Stimulated activated CD4-positive, alpha-beta T cell treated with anti-CD3 and anti-CD28 coated beads, Interleukin-15, amount 100 ng/mL, for 48 hours (primary cell): ENCODE data around the gene DET1.
"Not testable (repeated sequence)": the region's sequence is repeated elsewhere in the genome, so short reads cannot be mapped to it uniquely, and the experiment has no call there.

Source experiments
- DNase-seq, 2 donors: peaks; one replicate each; pipeline ENCODE4 v3.0.0-alpha.2; 2020; ENCODE audit warnings: low read depth in 2 of 2

DET1 gene

DNA sequence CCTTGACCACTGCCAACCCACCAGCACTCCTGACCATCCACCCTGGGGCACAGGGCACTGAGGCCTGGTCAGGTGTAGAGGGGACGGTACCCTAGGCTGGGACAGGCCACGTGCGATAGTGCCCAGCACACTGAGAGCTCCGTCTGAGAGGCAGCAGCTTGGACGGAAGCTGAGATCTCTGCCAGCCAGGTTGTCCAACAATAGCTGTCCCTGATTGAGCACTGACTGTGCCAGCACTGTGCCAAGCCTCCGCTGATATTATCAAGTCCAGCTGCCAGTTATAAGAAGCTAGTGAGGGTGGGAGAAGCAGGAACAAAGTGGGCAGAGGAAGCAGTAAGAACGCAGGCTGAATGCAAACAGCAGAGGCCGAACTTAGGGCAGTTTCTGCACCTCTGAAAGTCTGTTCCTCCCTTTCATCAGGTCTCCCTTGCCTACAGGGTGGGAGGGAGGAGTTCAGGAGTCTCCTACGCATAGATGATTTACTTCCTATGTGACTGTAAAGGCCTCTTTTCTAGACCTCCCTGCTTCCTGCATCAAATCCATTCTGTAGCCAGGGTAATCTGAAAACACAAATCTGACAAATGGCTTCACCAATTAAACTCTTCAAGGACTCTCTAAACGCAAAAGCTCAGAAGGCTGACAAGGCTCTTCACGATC is 49.2 kb downstream of the DET1 start:
- no peak for DNase-seq

DNA sequence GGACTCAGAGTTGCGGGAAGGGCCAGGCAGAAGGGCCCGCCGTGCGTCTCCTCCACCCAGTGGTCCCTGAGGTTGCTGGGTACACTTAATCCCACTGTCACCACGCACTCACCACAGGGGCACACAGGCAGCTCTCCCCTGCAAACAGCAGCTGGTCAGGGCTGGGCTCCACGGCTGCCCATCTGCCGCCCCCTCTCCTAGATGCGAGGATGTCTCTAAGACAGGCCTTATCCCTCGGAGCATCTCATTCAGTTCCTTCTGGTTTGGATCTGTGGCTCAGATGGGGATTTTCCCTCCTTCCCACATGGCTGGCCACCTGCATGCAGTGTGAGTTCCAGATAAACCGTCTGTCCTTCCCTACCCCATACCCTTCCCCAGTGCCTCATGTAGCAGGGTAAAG is 52.6 kb downstream of the DET1 start:
- no peak for DNase-seq

- no peak for DNase-seq
Measured at GRCh38 chr15:88491158-88491557, 55.3 kb downstream of the DET1 start.

DNA sequence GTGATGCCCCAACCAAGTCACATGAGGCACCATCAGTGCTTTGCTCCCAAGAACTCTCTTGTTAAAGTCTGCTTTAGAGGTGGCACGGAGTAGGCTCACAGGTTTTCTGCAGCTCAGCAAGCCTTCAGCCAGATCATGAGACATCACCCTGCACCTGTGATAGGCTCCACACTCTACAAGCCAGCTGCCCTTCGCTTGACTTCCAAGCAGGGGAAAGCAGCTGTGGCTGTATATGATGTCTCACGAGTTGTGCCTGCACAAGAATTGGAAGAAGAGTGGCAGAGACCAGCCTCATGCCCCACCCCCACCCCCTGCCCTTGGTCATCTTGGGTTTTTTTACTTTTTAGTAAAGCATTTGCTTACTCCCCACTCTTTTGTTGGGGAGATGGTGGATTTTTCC is 56.4 kb downstream of the DET1 start:
- no peak for DNase-seq

DNA sequence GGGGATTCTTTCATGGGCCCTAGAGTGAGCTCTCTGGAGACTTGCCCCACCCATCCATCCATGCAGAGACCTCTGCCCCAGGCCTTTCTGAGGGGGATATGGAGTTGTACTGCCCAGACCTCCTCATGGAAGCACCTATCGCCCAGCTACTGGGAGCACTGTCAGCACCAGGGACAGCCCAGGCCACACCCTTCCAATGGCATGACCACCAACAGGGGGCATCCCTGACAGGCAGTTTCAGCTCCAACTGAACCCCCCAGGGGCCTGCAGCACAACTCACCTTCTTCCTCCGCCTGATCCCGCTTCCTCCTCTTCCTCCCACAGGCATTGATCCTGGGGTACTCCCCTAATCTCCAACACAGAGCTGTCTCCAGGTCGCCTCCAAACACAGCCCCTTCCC is 57.2 kb downstream of the DET1 start:
- DNase-seq: no peak

- DNase-seq: no peak
Measured at GRCh38 chr15:88487796-88488523, 58.5 kb downstream of the DET1 start.

- DNase-seq: no peak
Measured at GRCh38 chr15:88487178-88487795, 59.2 kb downstream of the DET1 start.

DNA sequence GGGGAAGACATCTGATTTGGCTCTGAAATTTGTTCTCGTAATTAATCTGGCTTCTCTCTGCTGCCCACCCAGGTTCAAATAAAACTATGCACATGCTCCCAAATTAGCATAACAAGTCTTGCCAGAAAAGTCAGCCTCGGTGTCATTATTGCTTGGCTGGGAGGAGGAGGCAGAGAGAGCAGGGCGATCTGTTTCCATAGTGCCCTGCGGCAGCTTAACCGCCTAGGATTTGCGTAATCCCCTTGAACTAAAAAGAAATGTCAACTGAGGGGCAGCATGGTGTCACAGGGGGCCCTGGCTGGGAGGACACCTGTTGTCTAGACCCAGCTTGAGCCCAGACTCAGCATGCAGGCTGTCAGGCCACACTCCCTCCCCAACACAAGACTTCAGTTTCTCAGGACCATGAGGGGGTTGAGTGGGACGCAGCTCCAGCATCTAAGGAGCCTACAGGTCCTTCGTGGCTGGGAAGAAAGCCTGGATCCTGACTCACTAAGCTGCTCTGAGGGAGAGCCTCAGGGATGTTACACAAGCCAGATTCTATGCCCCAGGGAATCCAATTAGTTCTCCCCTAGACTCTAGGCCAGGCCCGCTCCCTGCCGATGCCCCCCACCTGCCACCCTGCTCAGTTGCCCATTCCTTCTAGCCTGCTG is 61.7 kb downstream of the DET1 start:
- DNase-seq: no peak

DNA sequence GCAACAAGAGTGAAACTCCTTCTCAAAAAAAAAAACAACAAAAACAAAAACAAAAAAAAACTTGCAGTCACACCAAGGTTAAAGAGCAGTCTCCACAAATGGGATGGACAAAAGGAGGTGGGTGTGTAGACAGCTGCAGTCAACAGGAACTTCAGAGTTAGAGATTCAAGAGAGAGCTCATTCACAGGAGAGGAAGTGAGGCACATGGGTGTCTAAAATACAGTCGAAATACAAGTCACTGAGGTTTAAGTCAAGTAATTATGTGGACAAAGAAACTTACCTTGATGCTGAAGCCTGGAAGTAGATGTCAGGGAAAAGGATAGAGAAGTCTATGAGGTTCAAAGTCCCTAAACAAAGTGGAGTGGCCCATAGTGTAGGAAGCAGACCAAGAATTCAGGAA is 64.2 kb downstream of the DET1 start:
- no peak for DNase-seq

DNA sequence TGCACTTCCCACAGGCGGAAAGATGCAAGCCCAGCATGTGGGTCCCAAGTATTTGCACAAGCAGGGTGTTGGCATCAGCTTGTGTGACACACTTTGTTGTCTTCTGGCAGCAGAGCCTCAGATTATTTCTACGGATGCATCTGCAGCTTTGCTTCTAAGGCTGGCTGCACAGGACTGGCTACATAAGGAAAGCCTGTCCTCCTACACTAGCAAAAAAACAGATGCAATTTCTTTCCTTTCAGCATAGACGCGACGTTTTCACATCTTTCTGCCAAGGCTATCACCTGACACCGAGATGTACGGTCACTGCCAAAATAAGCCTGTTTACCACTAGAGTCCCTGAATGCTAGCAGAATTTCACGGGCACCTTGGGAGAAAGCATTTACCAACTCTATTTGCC is 65.5 kb downstream of the DET1 start:
- DNase-seq: no peak

DNA sequence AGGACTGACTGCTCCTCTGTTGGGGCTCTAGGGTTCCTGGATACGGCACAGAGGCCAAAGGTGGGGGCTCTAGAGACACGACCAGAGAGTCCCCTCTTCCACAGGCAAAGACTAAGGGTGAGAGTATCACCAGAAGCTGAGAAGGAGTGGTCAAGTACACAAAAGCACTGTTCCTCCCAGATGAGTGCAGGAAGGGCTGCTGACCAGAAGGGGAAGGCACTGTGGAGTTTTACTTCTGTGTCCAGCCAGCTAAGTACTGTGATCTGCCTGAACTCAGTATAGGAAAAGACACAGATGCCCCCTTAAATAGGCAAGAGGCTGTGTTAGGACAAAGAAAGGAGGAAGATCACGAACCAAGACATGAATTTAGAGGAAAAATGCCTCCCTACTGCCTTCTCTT is 67.3 kb downstream of the DET1 start:
- no peak for DNase-seq

DNA sequence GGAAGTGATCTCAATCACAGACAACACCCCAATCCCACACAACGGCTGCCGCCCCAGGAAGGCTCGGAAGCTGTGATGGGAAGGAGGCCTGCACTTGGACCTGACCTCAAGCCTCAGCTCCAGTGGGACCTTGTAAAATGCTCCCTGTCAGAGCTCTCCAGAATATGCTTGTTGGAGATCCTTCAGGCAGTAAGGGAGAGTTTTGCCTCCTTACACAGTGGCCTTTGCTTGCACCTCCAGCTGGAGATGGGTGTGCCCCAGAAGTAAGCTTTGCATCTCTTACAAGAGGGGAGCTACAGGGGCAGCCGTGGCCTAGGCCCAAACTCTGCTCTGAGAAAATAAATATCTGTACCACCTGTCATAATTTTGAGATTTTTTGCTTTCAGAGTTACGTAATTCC is 68.6 kb downstream of the DET1 start:
- no peak for DNase-seq

DNA sequence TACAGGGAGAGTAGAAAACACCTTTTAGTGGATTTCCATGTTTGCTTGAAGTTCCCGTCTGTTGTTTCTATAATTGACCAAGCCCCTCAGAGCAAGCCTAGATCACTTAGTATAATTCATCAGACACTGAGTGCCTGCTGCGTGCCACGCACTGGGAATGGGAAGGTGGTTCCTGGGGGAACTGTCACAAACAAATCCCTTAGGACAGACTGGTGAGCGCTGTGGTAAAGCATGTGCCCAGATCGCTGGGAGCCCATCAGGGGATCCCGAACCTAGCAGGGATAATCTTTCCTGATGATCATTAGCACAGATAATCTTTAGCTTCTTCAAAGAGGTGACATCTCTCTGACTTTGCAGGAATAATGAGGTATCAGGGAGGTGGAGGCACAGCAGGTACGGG is 69.4 kb downstream of the DET1 start:
- DNase-seq: no peak

DNA sequence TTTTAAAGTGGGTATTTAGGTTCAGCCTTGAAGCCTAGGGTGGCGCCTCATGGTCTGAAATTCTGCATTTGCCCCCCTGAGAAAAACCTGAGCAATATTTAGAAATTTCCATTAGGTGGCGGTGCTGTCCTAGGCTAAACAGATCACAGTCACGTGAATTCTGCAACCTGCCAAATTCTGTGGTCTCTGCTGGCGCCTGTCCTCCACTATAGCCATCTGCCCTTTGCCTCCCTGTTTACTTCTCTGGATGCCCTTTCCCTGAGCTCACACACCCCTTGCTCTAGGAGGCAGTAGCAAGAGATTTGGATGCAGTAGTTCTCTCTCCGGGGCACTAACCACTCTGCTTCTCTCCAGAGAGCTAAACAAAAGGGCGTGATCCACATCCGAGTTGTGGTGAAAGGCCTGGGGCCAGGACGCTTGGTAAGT is 69.8 kb downstream of the DET1 start:
- no peak for DNase-seq

DNA sequence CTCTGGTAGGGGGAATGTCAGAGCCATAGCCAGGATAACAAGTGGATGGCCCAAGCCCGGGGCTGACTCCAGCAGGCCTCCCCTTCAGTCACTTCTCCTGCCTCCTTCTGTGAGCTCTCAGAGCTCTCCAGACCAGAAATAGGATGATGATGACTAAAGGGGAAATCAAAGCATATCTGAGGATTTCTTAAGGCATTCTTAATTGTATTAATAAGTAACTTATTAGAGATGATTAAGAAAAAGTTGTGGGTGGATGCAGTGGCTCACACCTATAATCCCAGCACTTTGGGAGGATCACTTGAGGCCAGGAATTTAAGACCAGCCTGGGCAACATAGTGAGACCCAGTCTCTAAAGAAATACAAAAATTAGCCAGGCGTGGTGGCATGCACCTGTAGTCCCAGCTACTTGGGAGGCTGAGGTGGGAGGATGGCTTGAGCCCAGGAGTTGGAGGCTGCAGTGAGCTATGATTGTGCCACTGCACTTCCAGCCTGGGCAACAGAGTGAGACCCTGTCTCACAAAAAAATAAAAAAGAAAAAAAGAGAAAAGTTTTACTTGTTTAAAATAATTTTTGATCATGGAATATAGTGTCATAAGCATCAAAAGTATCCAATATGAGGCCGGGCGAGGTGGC is 72.7 kb downstream of the DET1 start:
- not testable (repeated sequence) for DNase-seq

- DNase-seq: no peak
Measured at GRCh38 chr15:88472225-88472624, 74.3 kb downstream of the DET1 start.

DNA sequence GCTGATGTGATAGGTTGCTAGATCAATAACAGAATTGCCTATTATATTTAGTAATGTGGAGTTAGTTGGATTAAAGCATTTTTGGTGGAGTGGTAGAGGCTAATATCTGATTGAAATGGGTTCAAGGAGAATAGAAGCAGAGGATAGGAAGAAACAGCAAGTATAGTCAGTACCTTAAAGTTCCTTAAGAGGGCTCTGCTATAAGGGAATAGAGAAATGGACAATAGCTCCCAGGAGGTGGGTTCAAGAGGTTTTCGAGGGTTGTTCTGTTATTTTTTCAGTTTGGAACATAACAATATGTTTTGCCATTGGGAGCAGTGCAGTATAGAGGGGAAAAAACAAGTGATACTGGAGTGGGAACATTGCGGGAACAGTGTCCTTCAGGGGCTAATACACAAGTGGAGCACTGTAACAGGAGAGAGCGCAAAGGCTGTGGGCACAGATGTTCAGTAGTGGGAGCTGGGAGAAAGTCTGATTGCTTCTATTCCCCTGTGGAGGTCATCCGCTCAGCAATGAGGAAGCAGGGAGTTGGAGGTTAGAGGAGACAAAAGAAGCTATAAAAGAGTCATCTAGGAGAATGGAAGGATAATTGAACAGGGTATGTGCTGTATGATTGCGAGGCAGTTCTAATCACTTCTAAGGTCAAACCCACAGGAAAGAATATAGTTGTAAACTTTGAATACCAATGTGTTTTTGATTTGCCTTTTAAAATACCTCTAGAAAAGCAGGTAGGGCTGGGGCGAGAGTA is 75.7 kb downstream of the DET1 start:
- no peak for DNase-seq

DNA sequence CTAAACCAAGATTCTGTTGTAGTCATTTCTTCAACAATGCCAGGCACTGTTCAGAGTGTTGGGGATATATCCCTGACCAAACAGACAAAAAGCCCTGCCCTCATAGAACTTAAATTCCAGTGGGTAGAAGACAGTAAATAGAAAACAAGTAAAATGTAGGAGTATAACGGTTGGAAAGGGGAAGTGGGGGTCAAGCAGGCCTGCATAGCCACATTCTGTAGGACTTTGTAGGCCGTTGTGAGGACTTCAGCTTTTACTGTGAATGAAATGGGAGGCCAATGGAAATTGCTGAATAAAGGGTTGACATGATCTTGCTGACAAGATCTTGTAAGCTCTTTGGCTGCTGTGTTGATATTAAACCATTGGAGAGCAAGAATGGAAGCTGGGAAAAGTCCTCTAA is 77.2 kb downstream of the DET1 start:
- no peak for DNase-seq

GRCh38 chr15:88468721-88469120 is 77.8 kb downstream of the DET1 start:
- DNase-seq: not testable (repeated sequence)

DNA sequence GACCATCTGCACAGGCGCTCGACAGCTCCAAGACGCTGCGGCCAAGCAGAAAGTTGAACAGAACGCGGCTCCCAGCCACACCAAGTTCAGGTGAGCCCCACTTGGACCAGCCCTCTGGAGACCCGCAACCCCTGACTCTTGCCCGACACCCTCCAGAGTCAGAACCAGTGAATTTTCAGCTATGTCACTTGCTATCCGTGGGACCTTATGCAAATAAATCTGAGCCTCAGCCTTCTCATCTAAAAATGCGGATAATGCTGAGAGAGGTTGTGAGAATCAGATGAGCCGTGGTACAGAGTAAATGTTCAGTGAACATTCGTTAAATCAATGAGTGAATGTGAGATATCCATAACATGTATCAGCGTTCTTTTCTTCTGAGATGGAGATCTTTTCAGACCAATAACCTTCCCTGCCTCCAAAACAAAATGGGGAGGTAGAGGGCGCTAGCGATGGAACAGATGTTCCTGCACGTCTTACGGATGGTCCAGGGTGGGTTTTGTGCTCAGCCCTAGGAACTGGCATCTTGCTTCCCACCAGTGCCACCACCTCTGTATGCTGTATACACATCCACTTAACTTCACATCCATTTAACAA is 78.4 kb downstream of the DET1 start:
- no peak for DNase-seq
